Epithelial cell of prostate (primary cell): ENCODE results near the gene CLASP1.
"Not testable (repeated sequence)": the region's sequence is repeated elsewhere in the genome, so short reads cannot be mapped to it uniquely, and the experiment has no call there.

Source experiments
- DNase-seq: peaks from one replicate; pipeline ENCODE4 v3.0.0-alpha.2; 2011; ENCODE audit warnings: low read depth, low spot score
- H3K27ac ChIP-seq: fragments of 450-650 bp; 2 replicates; pipeline ENCODE4 v1.5.1; 2017; ENCODE audit warnings: mild to moderate bottlenecking

CLASP1 gene

DNA sequence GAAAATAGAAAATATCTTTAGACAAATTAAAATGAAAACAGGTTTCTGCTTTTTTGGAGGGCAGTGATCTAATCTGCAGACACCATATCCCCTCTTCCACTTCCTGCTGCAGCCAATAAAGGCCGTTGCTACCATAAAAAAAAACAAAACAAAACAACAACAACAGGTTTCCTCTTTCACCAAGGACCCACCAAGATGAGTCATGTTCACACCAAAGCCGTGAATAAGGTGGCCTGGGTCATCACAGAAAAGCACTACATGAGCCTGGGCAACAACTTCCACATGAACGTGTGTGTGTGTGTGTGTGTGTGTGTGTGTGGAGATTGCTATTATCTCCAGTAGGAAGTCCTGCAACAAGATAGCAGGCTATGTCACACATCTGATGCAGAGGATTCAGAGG lies 339.5 kb downstream of the CLASP1 start:
- no peak for DNase-seq
- H3K27ac ChIP-seq = no peak overlapping the region

- no peak for DNase-seq
These were observed 339.9 kb downstream of the CLASP1 start for GRCh38 chr2:121309323-121309722.

DNA sequence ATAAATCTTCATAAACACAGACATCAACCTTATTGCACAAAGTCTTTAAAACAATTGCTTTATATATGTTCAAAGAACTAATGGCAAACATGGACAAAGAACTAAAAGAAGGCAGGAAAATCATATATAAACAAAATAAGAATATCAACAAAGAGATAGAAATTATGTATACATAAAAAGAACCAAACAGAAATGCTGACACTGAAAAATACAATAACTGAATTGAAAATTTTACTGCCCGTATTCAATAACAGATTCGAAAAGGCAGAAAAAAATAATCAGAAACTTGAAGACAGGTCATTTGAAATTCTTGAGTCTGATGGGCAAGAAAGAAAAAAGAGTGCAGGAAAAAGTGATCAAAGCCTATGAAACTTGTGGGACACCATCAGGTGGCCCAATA lies 342.2 kb downstream of the CLASP1 start:
- H3K27ac ChIP-seq = no peak overlapping the region
- no peak for DNase-seq

More at GRCh38 chr2:121309323-121309722, 339.9 kb downstream of the CLASP1 start:
- H3K27ac ChIP-seq = no peak overlapping the region

- H3K27ac ChIP-seq = no peak overlapping the region
- no peak for DNase-seq
These were observed 344.3 kb downstream of the CLASP1 start for GRCh38 chr2:121304941-121305340.

DNA sequence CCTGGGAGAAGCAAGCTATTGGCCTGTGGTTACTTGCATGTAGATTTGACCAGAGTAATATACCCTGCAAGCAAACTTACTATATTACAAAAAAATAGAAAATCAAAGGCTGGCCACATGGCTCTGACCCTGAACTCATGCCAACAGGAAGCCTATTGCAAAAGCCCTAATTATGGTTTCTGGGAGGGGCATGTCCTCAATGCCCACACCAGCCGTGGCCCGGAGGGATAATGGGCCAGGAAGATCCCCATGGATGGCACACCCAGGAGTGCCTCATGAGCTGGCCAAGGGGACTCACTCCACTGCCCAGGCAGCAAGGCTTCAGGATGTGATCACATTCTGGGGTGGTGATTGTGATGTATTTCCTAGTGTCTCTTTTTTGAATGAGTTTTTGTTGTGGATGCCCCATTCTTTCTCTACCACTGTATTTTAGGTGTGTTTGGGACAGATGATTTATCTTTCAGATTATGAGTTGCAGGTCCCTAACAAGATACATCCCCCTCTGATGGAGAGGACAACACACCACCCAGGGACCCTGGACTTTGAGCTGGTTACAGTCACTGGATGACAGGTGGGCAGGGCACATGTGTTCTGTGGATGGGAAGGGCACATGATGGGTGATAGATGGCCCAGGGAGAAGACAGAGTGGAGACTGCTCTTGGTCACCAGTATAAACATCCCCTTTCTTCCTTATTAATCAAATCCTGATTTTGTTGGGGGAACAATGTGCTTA lies 345.6 kb downstream of the CLASP1 start:
- DNase-seq = no peak

GRCh38 chr2:121301190-121301589 lies 348.1 kb downstream of the CLASP1 start:
- not testable (repeated sequence) for H3K27ac ChIP-seq, DNase-seq

More for the DNA sequence above, 345.6 kb downstream of the CLASP1 start:
- no peak overlapping the region for H3K27ac ChIP-seq

DNA sequence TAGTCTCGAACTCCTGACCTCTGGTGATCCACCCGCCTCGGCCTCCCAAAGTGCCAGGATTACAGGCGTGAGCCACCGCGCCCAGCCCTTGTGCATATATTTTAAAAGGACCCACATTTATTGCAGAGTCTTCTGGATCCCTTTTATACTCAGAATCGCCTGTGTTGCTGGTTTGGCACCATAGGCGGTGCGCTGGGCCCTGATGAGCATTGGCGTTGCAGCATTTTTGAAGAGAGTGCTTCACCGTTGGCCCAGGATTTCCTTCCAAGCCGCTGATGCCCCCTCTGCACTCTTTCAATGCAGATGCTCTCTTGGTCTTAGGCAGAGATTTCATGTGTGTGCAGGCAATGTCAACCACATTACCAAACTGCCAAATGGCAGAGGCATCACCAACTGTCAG lies 350.8 kb downstream of the CLASP1 start:
- no peak for DNase-seq
- no peak overlapping the region for H3K27ac ChIP-seq

DNA sequence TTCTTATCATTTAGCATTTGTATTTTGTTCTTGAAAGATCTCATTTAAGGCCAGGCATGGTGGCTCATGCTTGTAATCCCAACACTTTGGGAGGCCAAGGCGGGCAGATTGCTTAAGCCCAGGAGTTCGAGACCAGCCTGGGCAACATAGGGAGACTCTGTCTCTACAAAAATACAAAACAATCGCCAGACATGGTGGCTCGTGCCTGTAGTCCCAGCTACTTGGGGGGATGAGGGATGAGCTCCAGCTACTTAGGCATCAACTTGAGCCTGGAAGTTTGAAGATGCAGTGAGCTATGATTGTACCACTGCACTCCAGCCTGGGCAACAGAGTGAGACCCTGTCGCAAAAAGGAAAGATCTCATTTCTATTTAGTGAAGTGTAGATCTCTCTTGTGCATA lies 351.4 kb downstream of the CLASP1 start:
- H3K27ac ChIP-seq, DNase-seq: not testable (repeated sequence)

DNA sequence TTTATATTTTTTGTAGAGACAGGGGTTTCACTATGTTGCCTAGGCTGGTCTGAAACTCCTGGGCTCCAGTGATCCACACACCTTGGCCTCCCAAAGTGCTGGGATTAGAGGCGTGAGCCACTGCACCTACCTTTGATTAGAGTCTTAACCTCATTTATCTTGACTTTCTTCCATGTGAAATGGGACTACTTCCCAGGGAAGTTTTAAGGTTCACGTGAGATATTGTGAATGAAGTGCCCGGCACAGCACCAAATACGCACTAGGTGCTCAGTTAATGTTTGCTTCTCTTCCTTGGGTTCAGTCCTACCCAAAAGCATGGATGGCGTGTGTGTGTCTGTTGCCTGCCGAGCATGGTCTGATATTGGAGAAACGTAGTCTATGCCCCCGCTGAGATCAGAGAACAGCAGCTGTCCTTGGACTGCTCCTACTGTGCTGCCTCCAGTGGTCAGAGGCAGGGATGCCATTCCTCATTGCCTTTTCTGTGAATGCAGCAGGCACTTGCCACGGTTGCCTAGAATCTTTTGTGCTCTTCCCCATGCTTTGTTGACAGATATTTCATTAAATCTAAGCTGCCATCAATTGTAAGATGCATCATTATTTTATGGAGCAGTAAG lies 351.9 kb downstream of the CLASP1 start:
- H3K27ac ChIP-seq = no peak overlapping the region
- DNase-seq = no peak

GRCh38 chr2:121295911-121296650 lies 353.2 kb downstream of the CLASP1 start:
- no peak for DNase-seq
- no peak overlapping the region for H3K27ac ChIP-seq

DNA sequence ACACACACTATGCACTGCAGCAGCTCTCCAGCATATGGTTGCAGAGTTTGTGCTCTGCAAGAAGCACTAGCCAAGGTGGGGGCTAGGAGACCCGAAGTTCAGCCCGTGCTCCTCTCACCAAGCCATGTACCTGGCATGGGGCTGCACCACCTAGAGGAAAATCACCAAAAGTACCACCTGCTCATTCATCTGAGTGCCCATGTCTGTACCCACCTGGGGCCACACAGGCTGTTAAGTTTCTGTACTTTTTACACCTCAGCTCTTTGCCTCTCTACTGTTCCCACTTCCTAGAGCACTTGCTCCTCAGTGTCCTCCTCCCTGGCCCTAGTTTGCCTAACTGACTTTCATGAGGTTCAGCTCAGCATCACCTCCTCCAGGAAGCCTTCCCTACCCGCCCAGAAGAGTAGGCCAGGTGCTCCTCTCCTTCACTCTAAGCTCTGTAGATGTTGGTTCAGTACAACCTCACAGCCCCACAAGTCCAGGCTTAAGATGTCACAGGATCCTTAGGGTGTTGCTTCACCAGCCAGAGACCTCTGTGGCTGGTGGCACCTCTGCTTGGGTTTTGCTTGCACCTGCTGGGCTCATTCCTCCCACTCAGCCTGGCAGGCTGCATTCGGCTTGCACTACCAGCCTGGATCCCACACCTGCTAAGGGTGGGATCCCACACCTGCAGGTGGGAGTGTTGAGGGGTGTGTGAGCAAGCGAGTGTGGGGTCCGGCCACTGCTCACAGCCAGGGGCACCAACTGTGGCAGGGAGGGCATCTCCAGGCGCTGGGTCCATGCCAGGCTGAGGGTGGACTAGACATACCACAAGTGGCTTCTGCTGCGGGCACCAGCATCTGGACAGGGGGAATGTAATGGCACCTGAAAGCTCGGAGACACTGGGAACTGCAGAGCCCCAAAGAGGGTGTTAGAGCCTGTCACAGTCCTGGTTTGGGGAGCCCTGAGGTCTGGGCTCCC lies 354.1 kb downstream of the CLASP1 start:
- DNase-seq = no peak
- no peak overlapping the region for H3K27ac ChIP-seq

- no peak overlapping the region for H3K27ac ChIP-seq
- DNase-seq = no peak
These were observed 355.6 kb downstream of the CLASP1 start for GRCh38 chr2:121293450-121294325.

GRCh38 chr2:121291251-121291580 lies 358.0 kb downstream of the CLASP1 start:
- DNase-seq = no peak
- H3K27ac ChIP-seq = no peak overlapping the region

DNA sequence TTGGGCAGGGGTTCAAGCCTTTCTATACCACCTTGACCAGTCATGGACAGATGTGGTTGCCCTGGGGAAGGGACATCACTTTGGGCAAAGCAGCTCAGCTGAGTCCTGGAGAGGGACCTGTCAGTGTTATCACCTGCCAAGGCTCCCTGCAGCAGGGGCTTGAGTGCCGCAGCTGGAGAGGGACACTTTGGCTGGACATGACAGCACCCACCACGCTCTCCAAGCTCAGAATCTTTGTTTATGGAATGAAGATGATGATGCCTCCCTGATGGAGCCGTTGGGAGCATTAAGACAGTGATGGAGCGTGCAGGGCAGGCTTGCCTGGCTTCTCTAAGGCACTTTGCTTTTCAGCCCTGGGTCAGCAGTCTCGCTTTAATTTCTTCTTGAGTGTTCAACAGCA lies 360.0 kb downstream of the CLASP1 start:
- H3K27ac ChIP-seq = no peak overlapping the region
- no peak for DNase-seq

GRCh38 chr2:121288454-121289231 lies 360.6 kb downstream of the CLASP1 start:
- DNase-seq = no peak
- no peak overlapping the region for H3K27ac ChIP-seq

DNA sequence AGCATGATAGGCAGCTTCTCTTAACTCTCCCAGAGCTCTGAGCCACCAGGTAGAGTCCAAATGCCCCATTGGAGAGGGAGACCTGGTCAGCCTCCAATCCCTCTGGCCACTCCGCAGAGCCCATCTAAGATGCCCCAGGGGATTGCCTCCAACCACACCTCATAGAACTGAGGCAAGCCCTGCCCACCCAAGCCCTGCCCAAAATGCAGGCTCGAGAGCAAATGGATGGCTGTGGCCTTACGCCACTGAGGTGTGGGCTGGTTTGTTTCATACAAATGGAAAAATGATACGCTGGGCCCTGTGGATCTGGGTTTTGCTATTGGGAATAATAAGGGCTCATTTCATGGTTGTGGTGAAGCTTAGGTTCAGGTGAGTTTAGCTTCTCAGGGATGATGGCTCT lies 361.3 kb downstream of the CLASP1 start:
- DNase-seq = no peak
- H3K27ac ChIP-seq = no peak overlapping the region
